ENCODE data around the gene PXT1. TPM values are rescaled to one million over a fixed set of nuclear protein-coding genes. Genes with fewer than 3 reads are reported as not detected.

PXT1 gene
- total and polyA plus RNA-seq, 2 donors (not counting 1 experiment from before 2014, with no cell fraction given) = under 0.01 to 0.03 TPM

DNA sequence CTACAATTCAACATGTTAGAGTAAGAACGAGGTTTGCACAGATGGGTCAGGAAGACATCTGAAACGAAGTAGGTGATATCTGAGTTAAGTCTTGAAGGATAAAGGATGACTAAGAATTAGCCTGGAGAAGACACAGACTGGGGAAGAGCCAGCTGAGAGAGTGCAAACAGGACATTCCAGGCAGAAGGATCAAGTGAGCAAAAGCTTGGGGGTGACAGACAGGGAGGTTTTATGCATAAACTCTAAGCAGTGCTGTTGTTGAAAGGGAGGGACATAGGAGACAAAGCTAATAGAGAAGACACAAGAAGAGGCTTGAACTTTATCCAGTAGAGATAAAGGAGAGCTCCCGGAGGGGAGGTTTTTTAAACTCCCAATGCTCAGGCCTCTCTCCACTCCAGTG, 40.2 kb downstream of the PXT1 start:
- H2AFZ ChIP-seq (ENCODE audit: low read length) = no peak overlapping the region

GRCh38 chr6:36399970-36400369, 42.7 kb downstream of the PXT1 start:
- Histone ChIP-seq H3K27ac (ENCODE audit: insufficient read depth, low read length) (no peak overlapping the region), H3K36me3 (ENCODE audit: control insufficient read depth, insufficient read depth, low read length) (no peaks in the 10 kb centered on the region), H3K4me3 (replicated peaks in 1 of 4; ENCODE audit: control extremely low read depth in 1 of 4, insufficient read depth in 1 of 4, low read depth in 3 of 4, low read length in 4 of 4) (no peak overlapping the region), H3K79me2 (ENCODE audit: control insufficient read depth, insufficient read depth, low read length) (no peaks in the 10 kb centered on the region), H3K9ac (ENCODE audit: insufficient read depth, low read length) (no peak overlapping the region), H3K4me2 (ENCODE audit: extremely low read depth, insufficient read depth, low read length) (no peak overlapping the region), H3K9me3 (ENCODE audit: control insufficient read depth, insufficient read depth, low read depth, low read length) (no peaks in the 10 kb centered on the region), H3K27me3 (ENCODE audit: control insufficient read depth, insufficient read depth, low read length) (no peaks in the 10 kb centered on the region), H4K20me1 (ENCODE audit: control insufficient read depth, extremely low read depth, insufficient read depth, low read length) (no peaks in the 10 kb centered on the region), H3K4me1 (ENCODE audit: control insufficient read depth, extremely low read depth, insufficient read depth, low read length) (no peaks in the 10 kb centered on the region), H2AFZ (ENCODE audit: low read length) (no peak overlapping the region)
- DNase-seq (ENCODE audit: low read depth in 2 of 2) = no peak
- no peak for TF ChIP-seq EZH2 (IDR thresholded peaks at IDR 0.05; ENCODE audit: low read length, missing control alignments)
- TF ChIP-seq, protein P1, sequence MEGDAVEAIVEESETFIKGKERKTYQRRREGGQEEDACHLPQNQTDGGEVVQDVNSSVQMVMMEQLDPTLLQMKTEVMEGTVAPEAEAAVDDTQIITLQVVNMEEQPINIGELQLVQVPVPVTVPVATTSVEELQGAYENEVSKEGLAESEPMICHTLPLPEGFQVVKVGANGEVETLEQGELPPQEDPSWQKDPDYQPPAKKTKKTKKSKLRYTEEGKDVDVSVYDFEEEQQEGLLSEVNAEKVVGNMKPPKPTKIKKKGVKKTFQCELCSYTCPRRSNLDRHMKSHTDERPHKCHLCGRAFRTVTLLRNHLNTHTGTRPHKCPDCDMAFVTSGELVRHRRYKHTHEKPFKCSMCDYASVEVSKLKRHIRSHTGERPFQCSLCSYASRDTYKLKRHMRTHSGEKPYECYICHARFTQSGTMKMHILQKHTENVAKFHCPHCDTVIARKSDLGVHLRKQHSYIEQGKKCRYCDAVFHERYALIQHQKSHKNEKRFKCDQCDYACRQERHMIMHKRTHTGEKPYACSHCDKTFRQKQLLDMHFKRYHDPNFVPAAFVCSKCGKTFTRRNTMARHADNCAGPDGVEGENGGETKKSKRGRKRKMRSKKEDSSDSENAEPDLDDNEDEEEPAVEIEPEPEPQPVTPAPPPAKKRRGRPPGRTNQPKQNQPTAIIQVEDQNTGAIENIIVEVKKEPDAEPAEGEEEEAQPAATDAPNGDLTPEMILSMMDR (conservative IDR thresholded peaks at IDR 0.05 in 1 of 2, IDR thresholded peaks at IDR 0.05 in 1 of 2; ENCODE audit: low read depth in 1 of 2, low read length in 2 of 2) = no peak

More for the DNA sequence above, 40.2 kb downstream of the PXT1 start:
- H4K20me1 ChIP-seq (ENCODE audit: control insufficient read depth, extremely low read depth, insufficient read depth, low read length) = no peaks in the 10 kb centered on the region
- no peaks in the 10 kb centered on the region for H3K4me1 ChIP-seq (ENCODE audit: control insufficient read depth, extremely low read depth, insufficient read depth, low read length)
- no peak for DNase-seq (ENCODE audit: low read depth in 2 of 2)
- H3K27me3 ChIP-seq (ENCODE audit: control insufficient read depth, insufficient read depth, low read length) = no peaks in the 10 kb centered on the region
- TF ChIP-seq EZH2 (IDR thresholded peaks at IDR 0.05; ENCODE audit: low read length, missing control alignments) = no peak
- TF ChIP-seq, protein P1 (conservative IDR thresholded peaks at IDR 0.05 in 1 of 2, IDR thresholded peaks at IDR 0.05 in 1 of 2; ENCODE audit: low read depth in 1 of 2, low read length in 2 of 2) = no peak
- no peak overlapping the region for H3K9ac ChIP-seq (ENCODE audit: insufficient read depth, low read length)
- H3K36me3 ChIP-seq (ENCODE audit: control insufficient read depth, insufficient read depth, low read length) = no peaks in the 10 kb centered on the region
- no peaks in the 10 kb centered on the region for H3K9me3 ChIP-seq (ENCODE audit: control insufficient read depth, insufficient read depth, low read depth, low read length)
- H3K27ac ChIP-seq (ENCODE audit: insufficient read depth, low read length) = no peak overlapping the region
- no peak overlapping the region for H3K4me2 ChIP-seq (ENCODE audit: extremely low read depth, insufficient read depth, low read length)
- H3K4me3 ChIP-seq (replicated peaks in 1 of 4; ENCODE audit: control extremely low read depth in 1 of 4, insufficient read depth in 1 of 4, low read depth in 3 of 4, low read length in 4 of 4) = no peak overlapping the region
- H3K79me2 ChIP-seq (ENCODE audit: control insufficient read depth, insufficient read depth, low read length) = no peaks in the 10 kb centered on the region

DNA sequence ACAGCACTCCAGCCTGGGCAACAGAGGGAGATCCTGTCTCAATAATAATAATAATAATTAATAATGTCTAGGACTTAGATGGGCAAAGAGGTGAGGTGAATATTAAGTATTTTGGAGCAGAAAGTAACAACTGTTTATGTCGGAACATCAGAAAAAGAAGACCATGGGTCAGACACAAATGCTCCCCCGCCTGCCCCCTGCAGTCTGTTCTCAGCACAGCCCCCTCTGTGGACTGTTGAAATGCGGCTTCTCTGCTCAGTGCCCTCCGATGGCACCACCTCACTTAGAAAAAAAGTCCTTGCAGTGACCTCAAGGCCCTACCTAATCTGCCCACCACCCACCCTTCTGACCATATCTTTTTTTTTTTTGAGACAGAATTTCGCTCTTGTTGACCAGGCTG, 50.0 kb downstream of the PXT1 start:
- no peaks in the 10 kb centered on the region for H3K79me2 ChIP-seq (ENCODE audit: control insufficient read depth, insufficient read depth, low read length)
- TF ChIP-seq EZH2 (IDR thresholded peaks at IDR 0.05; ENCODE audit: low read length, missing control alignments) = no peak
- TF ChIP-seq, protein P1 (conservative IDR thresholded peaks at IDR 0.05 in 1 of 2, IDR thresholded peaks at IDR 0.05 in 1 of 2; ENCODE audit: low read depth in 1 of 2, low read length in 2 of 2) = no peak
- DNase-seq (ENCODE audit: low read depth in 2 of 2) = no peak
- peaks cover 4% of the 10 kb centered on the region for H3K27me3 ChIP-seq (ENCODE audit: control insufficient read depth, insufficient read depth, low read length)
- H3K9me3 ChIP-seq (ENCODE audit: control insufficient read depth, insufficient read depth, low read depth, low read length) = no peaks in the 10 kb centered on the region
- no peaks in the 10 kb centered on the region for H3K4me1 ChIP-seq (ENCODE audit: control insufficient read depth, extremely low read depth, insufficient read depth, low read length)
- H3K4me2 ChIP-seq (ENCODE audit: extremely low read depth, insufficient read depth, low read length) = no peak overlapping the region
- H3K27ac ChIP-seq (ENCODE audit: insufficient read depth, low read length) = no peak overlapping the region
- no peak overlapping the region for H3K9ac ChIP-seq (ENCODE audit: insufficient read depth, low read length)
- no peaks in the 10 kb centered on the region for H3K36me3 ChIP-seq (ENCODE audit: control insufficient read depth, insufficient read depth, low read length)
- no peak overlapping the region for H2AFZ ChIP-seq (ENCODE audit: low read length)
- H4K20me1 ChIP-seq (ENCODE audit: control insufficient read depth, extremely low read depth, insufficient read depth, low read length) = no peaks in the 10 kb centered on the region
- H3K4me3 ChIP-seq (replicated peaks in 1 of 4; ENCODE audit: control extremely low read depth in 1 of 4, insufficient read depth in 1 of 4, low read depth in 3 of 4, low read length in 4 of 4) = no peak overlapping the region

Data from fibroblast of lung (primary cell).